ENCODE results near the gene CHD3.

- TF ChIP-seq CTCF (IDR thresholded peaks at IDR 0.05), result no peak
- TF ChIP-seq POLR2A (IDR thresholded peaks at IDR 0.05), result no peak
These were observed 6.5 kb upstream of the CHD3 start for GRCh38 chr17:7882068-7882467.
